NCI-H2029 treated with DMSO at 0.1 percent for 48 hours (cell line): ENCODE data around the gene LCE6A.

Experiments
- DNase-seq: peaks from one replicate; lab custom pipeline; 2025; lab: John Stamatoyannopoulos, UW

LCE6A gene

GRCh38 chr1:152876827-152877226, 34.2 kb downstream of the LCE6A start:
- DNase-seq, result no peak

- no peak for DNase-seq
Observed at GRCh38 chr1:152878042-152878441, 35.4 kb downstream of the LCE6A start, which contains the start of gene SMCP. Gene SMCP, plus strand, starts transcription at chr1:152878322. Its CDS starts 6,101 bp downstream, at chr1:152884423.

GRCh38 chr1:152879559-152880198, 37.0 kb downstream of the LCE6A start:
- DNase-seq, result no peak

GRCh38 chr1:152880316-152880715, 37.7 kb downstream of the LCE6A start:
- DNase-seq, result no peak

- no peak for DNase-seq
Observed at GRCh38 chr1:152880907-152881306, 38.3 kb downstream of the LCE6A start.

- DNase-seq, result no peak
Observed at GRCh38 chr1:152884085-152884484, 41.4 kb downstream of the LCE6A start.

GRCh38 chr1:152884506-152884905, 41.9 kb downstream of the LCE6A start:
- no peak for DNase-seq

GRCh38 chr1:152884966-152885624, 42.4 kb downstream of the LCE6A start:
- no peak for DNase-seq

GRCh38 chr1:152886085-152886484, 43.4 kb downstream of the LCE6A start:
- DNase-seq, result no peak

- DNase-seq, result no peak
Observed at GRCh38 chr1:152886758-152887409, 44.2 kb downstream of the LCE6A start.

- DNase-seq, result no peak
Observed at GRCh38 chr1:152888126-152888525, 45.5 kb downstream of the LCE6A start.
